HepG2 (cell line): ENCODE measurements around the gene HMCN2.

ENCODE experiments used
- CBX5 ChIP-seq: sonication (generic); formaldehyde crosslinking; IDR thresholded peaks from 2 replicates; pipeline ENCODE4 v1.4.0; 2020; ENCODE audit warnings: missing genetic modification reagents, borderline replicate concordance
- GTF2F1 ChIP-seq: fragments of 150-350 bp; IDR thresholded peaks from 2 replicates; pipeline ENCODE4 v1.6.1; 2014; ENCODE audit warnings: low read length
- MAFK ChIP-seq, 2 experiments: IDR thresholded peaks in 1 of 2; conservative IDR thresholded peaks in 1 of 2; 2 replicates each; pipeline ENCODE4 v1.6.1; 2011; ENCODE audit warnings: improper control_type of control experiment in 2 of 2, low read length in 2 of 2
- POGZ ChIP-seq: sonication (generic); formaldehyde crosslinking; IDR thresholded peaks from 2 replicates; pipeline ENCODE4 v1.4.0; 2020; ENCODE audit warnings: mild to moderate bottlenecking, missing genetic modification reagents
- POLR2A ChIP-seq, 2 experiments: IDR thresholded peaks; 2 replicates each; pipeline ENCODE4 v1.6.1; 2011; ENCODE audit warnings: low read depth in 2 of 2, low read length in 2 of 2, mild to moderate bottlenecking in 1 of 2, moderate library complexity in 1 of 2; ENCODE audit not compliant: insufficient read depth in 1 of 2
- POLR2AphosphoS5 ChIP-seq: IDR thresholded peaks from 2 replicates; pipeline ENCODE4 v1.6.1; 2012; ENCODE audit warnings: low read depth, low read length
- SP4 ChIP-seq: sonication (generic); formaldehyde crosslinking; IDR thresholded peaks from 2 replicates; pipeline ENCODE4 v1.8.1; 2023; ENCODE audit warnings: mild to moderate bottlenecking, missing genetic modification reagents
- TF ChIP-seq, protein P1 (sequence below): IDR thresholded peaks from 2 replicates; pipeline ENCODE4 v1.6.1; 2012; ENCODE audit warnings: inconsistent platforms
- TF ChIP-seq, protein P2 (sequence below): sonication (generic); formaldehyde crosslinking; conservative IDR thresholded peaks from 2 replicates; pipeline ENCODE4 v1.4.0; 2020; ENCODE audit warnings: missing genetic modification reagents
- TF ChIP-seq, protein P3 (sequence below), 2 experiments: IDR thresholded peaks; 2 replicates each; pipeline ENCODE4 v1.6.1; 2011 to 2012; ENCODE audit warnings: low read length in 2 of 2, borderline replicate concordance in 1 of 2, low read depth in 1 of 2, mild to moderate bottlenecking in 1 of 2, moderate library complexity in 1 of 2
- TF ChIP-seq, protein P4 (sequence below): sonication (generic); formaldehyde crosslinking; IDR thresholded peaks from 2 replicates; pipeline ENCODE4 v1.4.0; 2020; ENCODE audit warnings: missing genetic modification reagents, mild to moderate bottlenecking, borderline replicate concordance

DNA sequence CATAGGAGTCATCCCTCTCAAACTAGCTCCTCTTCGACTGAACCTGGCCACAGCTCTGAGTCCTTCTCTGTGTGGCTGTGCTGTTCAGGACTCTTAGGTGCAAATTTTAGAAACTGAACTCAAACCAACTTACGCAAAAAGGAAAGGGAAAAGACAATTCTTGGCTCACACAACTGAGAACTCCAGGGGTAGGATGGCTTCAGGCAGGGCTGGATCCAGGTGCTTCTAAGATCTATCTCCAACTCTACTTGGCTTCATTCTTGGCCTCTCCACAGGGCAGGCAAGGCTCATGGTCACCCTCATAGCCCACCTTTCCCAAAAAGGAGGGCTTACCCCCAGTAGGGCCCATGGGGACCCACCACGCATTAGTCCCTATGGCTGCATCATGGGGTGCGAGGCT is 187.3 kb downstream of the HMCN2 start:
- TF ChIP-seq, protein P1, sequence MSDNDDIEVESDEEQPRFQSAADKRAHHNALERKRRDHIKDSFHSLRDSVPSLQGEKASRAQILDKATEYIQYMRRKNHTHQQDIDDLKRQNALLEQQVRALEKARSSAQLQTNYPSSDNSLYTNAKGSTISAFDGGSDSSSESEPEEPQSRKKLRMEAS: no peak
- TF ChIP-seq POLR2A (IDR thresholded peaks at IDR 0.05; ENCODE audit: insufficient read depth in 1 of 2, low read depth in 2 of 2, low read length in 2 of 2) (no peak), POLR2AphosphoS5 (no peak), MAFK (conservative IDR thresholded peaks at IDR 0.05 in 1 of 2, IDR thresholded peaks at IDR 0.05 in 1 of 2; ENCODE audit: low read length in 2 of 2) (no peak), CBX5 (CRISPR knock-in tag) (no peak), POGZ (CRISPR knock-in tag) (no peak), SP4 (CRISPR knock-in tag) (no peak), GTF2F1 (no peak)
- TF ChIP-seq, protein P2, sequence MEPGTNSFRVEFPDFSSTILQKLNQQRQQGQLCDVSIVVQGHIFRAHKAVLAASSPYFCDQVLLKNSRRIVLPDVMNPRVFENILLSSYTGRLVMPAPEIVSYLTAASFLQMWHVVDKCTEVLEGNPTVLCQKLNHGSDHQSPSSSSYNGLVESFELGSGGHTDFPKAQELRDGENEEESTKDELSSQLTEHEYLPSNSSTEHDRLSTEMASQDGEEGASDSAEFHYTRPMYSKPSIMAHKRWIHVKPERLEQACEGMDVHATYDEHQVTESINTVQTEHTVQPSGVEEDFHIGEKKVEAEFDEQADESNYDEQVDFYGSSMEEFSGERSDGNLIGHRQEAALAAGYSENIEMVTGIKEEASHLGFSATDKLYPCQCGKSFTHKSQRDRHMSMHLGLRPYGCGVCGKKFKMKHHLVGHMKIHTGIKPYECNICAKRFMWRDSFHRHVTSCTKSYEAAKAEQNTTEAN: no peak
- TF ChIP-seq, protein P3, sequence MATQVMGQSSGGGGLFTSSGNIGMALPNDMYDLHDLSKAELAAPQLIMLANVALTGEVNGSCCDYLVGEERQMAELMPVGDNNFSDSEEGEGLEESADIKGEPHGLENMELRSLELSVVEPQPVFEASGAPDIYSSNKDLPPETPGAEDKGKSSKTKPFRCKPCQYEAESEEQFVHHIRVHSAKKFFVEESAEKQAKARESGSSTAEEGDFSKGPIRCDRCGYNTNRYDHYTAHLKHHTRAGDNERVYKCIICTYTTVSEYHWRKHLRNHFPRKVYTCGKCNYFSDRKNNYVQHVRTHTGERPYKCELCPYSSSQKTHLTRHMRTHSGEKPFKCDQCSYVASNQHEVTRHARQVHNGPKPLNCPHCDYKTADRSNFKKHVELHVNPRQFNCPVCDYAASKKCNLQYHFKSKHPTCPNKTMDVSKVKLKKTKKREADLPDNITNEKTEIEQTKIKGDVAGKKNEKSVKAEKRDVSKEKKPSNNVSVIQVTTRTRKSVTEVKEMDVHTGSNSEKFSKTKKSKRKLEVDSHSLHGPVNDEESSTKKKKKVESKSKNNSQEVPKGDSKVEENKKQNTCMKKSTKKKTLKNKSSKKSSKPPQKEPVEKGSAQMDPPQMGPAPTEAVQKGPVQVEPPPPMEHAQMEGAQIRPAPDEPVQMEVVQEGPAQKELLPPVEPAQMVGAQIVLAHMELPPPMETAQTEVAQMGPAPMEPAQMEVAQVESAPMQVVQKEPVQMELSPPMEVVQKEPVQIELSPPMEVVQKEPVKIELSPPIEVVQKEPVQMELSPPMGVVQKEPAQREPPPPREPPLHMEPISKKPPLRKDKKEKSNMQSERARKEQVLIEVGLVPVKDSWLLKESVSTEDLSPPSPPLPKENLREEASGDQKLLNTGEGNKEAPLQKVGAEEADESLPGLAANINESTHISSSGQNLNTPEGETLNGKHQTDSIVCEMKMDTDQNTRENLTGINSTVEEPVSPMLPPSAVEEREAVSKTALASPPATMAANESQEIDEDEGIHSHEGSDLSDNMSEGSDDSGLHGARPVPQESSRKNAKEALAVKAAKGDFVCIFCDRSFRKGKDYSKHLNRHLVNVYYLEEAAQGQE (IDR thresholded peaks at IDR 0.05; ENCODE audit: borderline replicate concordance in 1 of 2, low read depth in 1 of 2, low read length in 2 of 2): no peak
- TF ChIP-seq, protein P4, sequence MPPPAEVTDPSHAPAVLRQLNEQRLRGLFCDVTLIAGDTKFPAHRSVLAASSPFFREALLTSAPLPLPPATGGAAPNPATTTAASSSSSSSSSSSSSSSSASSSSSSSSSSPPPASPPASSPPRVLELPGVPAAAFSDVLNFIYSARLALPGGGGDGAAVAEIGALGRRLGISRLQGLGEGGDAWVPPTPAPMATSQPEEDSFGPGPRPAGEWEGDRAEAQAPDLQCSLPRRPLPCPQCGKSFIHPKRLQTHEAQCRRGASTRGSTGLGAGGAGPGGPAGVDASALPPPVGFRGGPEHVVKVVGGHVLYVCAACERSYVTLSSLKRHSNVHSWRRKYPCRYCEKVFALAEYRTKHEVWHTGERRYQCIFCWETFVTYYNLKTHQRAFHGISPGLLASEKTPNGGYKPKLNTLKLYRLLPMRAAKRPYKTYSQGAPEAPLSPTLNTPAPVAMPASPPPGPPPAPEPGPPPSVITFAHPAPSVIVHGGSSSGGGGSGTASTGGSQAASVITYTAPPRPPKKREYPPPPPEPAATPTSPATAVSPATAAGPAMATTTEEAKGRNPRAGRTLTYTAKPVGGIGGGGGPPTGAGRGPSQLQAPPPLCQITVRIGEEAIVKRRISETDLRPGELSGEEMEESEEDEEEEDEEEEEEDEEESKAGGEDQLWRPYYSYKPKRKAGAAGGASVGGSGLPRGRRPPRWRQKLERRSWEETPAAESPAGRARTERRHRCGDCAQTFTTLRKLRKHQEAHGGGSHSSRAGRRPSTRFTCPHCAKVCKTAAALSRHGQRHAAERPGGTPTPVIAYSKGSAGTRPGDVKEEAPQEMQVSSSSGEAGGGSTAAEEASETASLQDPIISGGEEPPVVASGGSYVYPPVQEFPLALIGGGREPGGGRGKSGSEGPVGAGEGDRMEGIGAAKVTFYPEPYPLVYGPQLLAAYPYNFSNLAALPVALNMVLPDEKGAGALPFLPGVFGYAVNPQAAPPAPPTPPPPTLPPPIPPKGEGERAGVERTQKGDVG (CRISPR knock-in tag): no peak
